ENCODE measurements around the gene C1QTNF8.

DNA sequence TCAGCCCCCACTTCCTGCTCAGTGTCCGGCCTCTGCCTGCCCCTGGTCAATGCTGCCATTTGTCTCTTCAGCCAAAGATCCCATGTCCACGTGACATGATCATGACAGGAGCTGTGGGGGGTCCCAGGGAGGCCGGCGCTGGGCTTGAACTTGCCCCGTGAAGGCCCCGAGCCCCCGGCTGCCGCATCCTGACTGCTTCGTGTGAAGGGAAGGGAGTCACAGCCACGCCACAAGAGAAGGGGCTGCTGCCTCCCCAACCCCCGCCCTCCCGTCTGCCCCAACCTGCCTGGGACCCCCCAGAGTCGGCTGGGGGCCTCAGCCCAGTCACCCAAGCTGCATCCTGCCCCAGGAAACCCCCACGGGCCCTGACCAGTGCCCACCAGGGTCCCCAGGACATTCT, 37.8 kb downstream of the C1QTNF8 start:
- TF ChIP-seq, protein P1, sequence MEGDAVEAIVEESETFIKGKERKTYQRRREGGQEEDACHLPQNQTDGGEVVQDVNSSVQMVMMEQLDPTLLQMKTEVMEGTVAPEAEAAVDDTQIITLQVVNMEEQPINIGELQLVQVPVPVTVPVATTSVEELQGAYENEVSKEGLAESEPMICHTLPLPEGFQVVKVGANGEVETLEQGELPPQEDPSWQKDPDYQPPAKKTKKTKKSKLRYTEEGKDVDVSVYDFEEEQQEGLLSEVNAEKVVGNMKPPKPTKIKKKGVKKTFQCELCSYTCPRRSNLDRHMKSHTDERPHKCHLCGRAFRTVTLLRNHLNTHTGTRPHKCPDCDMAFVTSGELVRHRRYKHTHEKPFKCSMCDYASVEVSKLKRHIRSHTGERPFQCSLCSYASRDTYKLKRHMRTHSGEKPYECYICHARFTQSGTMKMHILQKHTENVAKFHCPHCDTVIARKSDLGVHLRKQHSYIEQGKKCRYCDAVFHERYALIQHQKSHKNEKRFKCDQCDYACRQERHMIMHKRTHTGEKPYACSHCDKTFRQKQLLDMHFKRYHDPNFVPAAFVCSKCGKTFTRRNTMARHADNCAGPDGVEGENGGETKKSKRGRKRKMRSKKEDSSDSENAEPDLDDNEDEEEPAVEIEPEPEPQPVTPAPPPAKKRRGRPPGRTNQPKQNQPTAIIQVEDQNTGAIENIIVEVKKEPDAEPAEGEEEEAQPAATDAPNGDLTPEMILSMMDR (IDR thresholded peaks at IDR 0.05): no peak
- TF ChIP-seq POLR2A (IDR thresholded peaks at IDR 0.05) (no peak), POLR2AphosphoS5 (IDR thresholded peaks at IDR 0.05) (no peak)

Measured in prostate gland (tissue), 2 donors.